GM19372 (cell line): Measurements from ENCODE around the gene CTLA4.

Experiments used
- ATAC-seq: cut with Tn5 transposase; IDR thresholded peaks from one replicate; pipeline ENCODE4 v1.9.1; 2021; ENCODE audit warnings: mild to moderate bottlenecking, low read depth, moderate library complexity; ENCODE audit not compliant: unreplicated experiment

CTLA4 gene

GRCh38 chr2:203867561-203868200 is at the start of gene CTLA4:
Gene CTLA4, plus strand, starts transcription at chr2:203867771. Its CDS starts 172 bp downstream, at chr2:203867943.
- ATAC-seq: no peak

DNA sequence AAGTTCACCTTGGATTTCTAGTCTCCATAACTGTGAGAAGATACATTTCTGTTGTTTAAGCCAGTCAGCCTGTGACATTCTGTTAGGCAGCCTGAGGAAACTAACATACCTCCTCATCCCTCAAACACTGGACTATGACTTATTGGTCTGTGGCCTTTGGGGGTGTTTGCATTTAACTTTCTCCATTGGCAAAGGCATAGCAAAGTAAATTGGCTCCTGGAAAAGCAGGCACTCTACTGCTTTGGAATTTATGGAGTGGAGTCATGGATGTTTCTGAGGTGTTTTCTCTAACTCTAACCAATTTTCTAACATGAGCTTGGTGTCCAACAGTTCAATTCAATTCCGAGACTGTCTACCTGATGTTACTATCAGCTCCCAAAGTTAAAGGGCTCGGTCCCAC is 48.9 kb upstream of the CTLA4 start:
- no peak for ATAC-seq

DNA sequence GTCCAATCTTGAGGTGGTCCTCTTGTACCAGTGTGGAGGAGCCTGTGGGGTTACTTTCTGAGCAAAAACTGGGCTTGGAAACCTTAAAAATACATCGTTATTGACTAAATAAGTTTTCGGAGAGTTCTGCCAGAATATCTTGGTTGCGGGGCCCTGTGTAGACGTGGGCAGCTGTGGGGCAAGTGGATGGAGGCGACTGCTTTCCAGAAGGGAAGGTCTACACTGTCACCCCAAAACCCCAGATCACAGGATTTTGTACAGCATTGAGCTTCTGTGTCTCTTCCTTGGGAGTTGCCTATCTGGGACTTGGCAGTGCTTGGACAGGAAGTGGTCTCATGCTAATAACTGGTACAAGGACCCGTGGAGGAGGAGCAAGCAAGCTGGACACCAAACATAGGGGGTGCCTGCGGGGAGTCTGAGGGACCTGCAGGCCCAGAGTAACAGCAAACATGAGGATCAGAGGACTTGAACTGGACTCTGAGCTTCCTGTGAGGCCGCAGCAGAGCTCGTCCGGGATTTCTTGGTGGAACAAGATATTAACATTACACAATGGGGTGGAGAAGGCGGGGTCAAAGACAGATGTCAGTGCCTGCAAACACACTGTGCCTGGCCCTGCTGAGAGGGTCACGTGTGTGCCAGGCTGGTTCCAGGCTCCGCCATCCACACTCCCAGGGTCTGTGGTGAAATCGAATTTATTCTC is 48.0 kb upstream of the CTLA4 start:
- no peak for ATAC-seq

GRCh38 chr2:203820969-203821368 is 46.6 kb upstream of the CTLA4 start:
- no peak for ATAC-seq

DNA sequence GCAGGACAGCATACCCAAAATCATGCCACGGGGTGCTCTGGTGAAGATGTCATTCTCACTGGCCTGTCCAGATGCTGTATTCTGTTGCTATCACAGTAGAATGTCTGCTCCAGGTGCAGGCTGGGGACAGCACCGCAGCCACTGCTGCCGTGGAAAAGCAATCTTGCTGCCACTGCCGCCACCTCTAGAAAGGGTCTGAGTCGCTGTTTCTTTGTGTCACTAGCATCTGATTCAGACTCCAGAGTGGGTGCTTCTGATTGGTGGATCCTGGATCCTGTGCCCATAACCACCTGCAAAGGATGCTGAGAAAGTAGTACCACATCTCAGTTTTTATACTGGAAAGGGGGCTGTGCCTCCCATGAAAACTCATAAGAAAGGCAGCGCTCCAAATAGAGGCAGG is 45.3 kb upstream of the CTLA4 start:
- ATAC-seq: no peak

DNA sequence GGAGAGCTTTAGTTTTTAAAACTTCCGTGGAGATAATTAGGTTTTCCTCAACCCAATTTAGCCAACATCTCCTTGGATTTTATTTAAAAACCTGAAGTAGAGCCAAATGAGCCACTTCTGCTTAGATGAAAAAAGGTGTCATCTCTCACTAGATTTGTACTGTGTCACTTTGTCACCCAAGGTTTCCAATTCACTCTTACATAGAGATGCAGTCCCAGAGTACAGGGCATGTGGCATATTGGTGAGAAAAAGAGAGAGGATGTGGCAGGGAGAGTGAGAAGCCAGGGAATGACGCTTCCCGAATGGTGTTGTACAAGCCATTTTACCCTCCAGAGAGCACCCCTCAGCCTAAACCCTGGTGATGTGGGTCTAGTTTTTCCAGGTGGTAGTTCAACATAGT is 44.4 kb upstream of the CTLA4 start:
- ATAC-seq: no peak

- ATAC-seq: no peak
These were observed 43.5 kb upstream of the CTLA4 start for GRCh38 chr2:203824057-203824456.

DNA sequence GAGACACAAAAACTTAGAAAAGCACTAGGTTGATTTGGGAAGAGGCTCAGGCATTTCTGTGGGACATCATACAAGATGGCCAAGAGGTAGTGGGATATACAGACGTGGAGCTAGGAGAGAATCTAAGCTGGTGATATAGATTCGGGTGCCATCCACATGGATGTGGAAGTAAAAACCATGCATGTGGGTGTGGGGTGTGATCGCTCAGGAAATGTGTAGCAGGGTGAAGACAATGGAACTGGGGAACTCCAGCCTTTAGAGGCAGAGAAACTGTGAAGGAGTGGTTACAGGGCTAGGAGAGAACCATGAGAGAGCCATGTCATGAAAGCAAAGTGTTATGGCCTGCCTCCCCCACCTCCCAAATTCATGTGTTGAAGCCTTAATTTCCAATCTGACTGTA is 43.0 kb upstream of the CTLA4 start:
- ATAC-seq: no peak

GRCh38 chr2:203826704-203827103 is 40.9 kb upstream of the CTLA4 start:
- no peak for ATAC-seq

DNA sequence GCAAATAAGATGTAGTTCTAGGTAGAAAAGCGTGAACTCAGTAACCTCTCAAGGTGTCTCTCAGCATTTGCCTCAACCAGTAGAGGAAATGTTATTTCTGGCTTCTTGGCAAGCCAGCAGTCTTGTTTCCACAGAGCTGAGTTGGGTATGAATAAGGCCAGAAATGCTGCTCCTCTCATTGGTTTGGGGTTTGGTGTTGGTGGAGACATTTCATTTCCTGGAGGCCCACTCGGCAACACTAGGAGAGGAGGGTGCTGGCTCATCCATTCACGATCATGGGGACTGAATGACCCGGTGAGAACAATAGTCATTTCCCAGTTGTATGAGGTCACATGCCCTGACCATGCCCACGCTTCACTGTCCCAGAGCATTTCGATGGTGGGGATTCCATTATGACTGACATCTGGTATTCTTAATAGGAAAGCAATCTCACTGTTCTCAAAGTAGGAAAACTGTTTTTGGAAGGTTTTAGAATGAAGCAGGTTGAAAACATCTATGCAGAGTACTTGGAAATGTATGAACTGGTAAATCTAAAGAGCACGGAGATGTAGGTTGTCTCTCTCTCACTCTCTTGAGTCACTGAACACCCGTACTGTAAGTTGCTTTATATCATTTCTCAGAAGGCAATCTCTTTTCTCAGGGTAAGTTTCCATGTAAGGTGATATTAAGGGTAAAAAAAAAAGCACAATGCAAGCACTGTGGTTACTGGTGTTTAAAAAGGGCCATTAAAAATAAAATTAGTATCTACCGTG is 37.1 kb upstream of the CTLA4 start:
- no peak for ATAC-seq

GRCh38 chr2:203835420-203835819 is 32.2 kb upstream of the CTLA4 start:
- ATAC-seq: no peak

GRCh38 chr2:203835892-203836800 is 31.4 kb upstream of the CTLA4 start:
- no peak for ATAC-seq

GRCh38 chr2:203840655-203841205 is 26.8 kb upstream of the CTLA4 start:
- ATAC-seq: no peak

GRCh38 chr2:203841654-203842053 is 25.9 kb upstream of the CTLA4 start:
- ATAC-seq: no peak

DNA sequence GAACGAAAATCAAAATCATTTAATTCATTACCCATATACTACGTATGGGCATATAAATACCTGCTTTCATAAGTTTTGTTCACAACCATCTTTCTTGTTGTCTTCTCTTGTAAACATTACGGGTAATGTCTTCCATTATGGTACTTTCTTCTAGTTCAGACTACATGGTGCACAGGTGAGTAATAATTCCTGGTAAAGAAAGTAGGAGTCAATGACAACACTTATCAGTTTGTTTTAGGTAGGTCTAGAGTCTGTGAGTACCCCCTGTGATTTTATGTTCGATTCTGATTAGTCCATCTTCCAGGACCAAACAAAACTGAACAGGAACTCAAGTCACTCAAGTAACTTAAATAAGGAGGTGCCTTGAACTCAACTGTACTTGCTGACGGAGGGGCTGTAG is 25.2 kb upstream of the CTLA4 start:
- ATAC-seq: no peak

DNA sequence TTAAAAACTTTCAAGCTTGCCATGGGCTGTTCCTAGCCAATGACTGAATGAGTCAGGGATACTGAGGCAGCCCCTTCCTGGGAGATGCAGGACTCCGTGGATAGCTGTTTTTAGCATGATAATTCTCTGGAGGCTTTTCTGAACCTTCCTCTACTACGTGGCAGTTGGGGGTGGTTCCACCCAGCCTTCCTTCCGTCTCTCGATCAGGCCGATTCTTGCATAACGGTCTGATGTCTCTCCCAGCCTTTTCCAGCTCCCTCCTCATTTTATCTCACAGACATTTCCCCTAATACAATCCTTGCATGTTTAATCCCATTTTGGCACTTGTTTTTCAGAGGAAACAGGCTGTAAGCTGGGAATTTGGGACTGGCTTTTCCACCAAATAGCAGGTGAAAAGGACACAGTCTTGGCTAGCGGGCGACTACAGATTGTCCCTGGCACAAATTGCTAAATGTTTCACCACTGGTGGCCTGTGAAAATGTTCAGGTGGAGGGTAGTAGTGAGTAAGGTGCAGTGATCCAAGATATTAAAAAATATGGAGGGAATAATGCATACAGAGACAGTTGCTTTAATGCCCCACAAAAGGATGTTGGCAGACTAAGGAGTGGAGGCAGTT is 21.0 kb upstream of the CTLA4 start:
- ATAC-seq: no peak

DNA sequence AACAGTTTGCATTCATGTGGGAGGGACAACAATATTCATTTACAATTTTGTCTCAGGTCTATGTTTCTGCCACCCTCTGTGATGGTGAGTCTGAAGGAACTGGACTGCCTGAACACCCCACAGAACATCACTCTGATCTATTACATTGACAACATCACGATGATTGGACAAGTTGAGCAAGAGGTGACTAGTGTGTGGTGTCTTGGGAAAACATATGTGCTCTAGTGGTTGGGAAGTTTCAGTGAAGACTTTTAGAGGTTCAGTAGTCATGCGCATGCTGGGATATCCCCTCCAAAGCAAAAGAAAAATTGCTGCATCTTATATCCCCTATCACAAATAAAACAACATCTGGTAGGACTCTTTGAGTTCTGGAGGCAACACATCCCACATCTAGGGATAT is 18.6 kb upstream of the CTLA4 start:
- ATAC-seq: no peak

DNA sequence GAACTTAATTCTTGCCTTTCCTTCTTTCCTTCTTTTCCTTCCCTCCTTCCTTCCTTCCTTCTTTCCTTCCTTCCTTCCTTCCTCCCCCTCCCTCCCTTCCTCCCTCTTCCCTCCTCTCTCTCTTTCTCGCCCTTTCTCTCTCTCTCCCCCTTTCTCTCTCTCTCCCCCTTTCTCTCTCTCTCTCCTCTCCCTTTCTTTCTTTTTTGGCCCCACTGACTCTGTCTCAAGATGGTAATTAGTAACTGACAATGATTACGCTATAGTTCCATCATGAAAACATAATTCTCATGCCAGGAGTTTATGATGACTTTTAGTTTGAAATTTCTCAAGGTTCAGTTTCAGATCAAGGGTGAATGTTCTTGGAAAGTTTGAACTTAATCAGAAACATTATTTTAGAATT is 14.8 kb upstream of the CTLA4 start:
- no peak for ATAC-seq

- no peak for ATAC-seq
These were observed 14.3 kb upstream of the CTLA4 start for GRCh38 chr2:203853271-203853670.

DNA sequence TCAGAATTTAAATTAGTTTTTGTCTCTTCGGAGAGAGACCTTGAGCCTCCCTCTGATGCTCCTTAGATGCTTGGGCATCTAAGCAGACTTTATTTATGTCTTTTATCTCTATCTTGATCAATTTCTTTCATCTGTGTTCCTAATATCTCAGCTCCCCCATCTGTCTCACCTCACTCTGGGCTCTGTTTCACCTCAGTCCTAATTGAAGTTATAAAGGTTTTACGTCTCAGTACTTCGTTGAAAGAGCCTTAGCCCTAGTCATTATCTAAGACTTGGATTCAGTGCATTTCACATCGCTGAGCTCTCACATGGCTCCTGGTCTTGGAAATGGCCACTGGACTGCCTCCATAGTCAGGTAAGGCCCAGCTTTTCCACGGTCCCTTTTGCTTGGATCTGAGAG is 13.8 kb upstream of the CTLA4 start:
- no peak for ATAC-seq
